HG03280 (cell line): ENCODE results near the gene PAGR1.
"Not testable (repeated sequence)": the region's sequence is repeated elsewhere in the genome, so short reads cannot be mapped to it uniquely, and the experiment has no call there.

Experiments used
- ATAC-seq: cut with Tn5 transposase; IDR thresholded peaks from one replicate; pipeline ENCODE4 v1.9.1; 2021; ENCODE audit warnings: mild to moderate bottlenecking, moderate library complexity; ENCODE audit not compliant: unreplicated experiment

PAGR1 gene

GRCh38 chr16:29815793-29816693 is at the start of gene PAGR1:
PAGR1 (plus strand) TSS chr16:29816152; CDS start chr16:29816526, 374 bp downstream.
- ATAC-seq: peak; percentile 60

GRCh38 chr16:29766571-29766970 is 49.4 kb upstream of the PAGR1 start:
- ATAC-seq: no peak

GRCh38 chr16:29767062-29767461 is 48.9 kb upstream of the PAGR1 start:
- no peak for ATAC-seq

DNA sequence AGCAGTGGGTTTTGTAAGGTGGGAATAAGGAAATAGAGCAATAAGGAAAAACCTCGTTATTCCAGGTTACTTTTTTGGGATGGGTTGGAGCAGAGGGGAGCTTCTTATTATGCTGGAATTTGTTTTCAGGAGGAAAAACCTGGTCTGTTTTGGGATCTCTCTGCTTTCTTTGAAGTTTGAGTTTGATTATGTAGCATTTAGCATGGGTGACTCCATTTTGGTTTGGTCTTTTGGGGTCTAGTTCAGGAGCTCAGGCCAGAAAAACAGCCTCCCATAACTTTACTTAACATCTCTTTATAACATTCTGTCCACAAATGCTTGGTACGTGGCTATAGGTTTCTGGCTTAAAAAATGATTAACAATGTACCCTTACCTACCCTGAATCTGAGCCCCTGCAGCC is 46.4 kb upstream of the PAGR1 start:
- ATAC-seq: no peak

- ATAC-seq: no peak
These were observed 45.6 kb upstream of the PAGR1 start for GRCh38 chr16:29770250-29770929.

GRCh38 chr16:29772330-29772729 is 43.6 kb upstream of the PAGR1 start:
- ATAC-seq: not testable (repeated sequence)

GRCh38 chr16:29774730-29775129 is 41.2 kb upstream of the PAGR1 start:
- ATAC-seq: no peak

- no peak for ATAC-seq
These were observed 40.1 kb upstream of the PAGR1 start for GRCh38 chr16:29775742-29776408.

DNA sequence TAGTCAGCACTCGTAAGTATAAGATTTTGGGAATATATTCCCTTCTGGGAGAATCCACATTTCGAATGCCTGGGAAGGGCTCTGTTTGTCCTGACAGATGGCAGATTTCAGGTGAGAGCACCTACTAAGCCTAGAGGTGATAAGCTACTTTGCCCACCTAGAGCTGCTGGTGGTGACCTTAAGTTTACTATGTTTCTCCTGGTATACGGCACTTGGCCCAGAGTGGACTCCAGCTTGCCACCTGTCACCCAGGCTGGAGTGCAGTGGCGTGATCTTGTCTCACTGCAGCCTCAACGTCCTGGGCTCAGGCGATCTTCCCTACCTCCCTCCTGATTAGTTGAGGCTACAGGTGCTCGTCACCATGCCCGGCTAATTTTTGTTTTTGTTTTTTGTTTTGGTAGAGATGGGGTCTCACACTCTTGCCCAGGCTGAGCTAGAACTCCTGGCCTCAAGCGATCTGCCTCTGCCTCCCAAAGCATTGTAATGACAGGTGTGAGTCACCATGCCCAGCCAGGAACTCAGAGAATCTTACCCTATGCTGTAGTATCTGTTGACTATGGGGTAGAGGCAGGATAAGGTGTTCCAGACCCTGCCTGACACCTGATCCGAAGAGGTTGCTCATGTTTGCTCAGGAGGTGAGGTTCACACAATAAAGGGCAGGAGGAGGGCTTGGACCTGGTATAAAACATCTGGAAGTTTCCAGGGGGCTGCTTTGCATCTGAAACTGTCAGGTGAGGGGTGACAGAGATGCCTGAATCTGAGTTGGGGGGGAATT is 38.2 kb upstream of the PAGR1 start, which contains the start of gene ZG16:
TSS of gene ZG16 (plus strand) at position 681 of the 775 bp plus-strand sequence. CDS start 1,011 bp downstream, outside the sequence.
- ATAC-seq: no peak

- no peak for ATAC-seq
These were observed 36.5 kb upstream of the PAGR1 start for GRCh38 chr16:29779474-29779873.

DNA sequence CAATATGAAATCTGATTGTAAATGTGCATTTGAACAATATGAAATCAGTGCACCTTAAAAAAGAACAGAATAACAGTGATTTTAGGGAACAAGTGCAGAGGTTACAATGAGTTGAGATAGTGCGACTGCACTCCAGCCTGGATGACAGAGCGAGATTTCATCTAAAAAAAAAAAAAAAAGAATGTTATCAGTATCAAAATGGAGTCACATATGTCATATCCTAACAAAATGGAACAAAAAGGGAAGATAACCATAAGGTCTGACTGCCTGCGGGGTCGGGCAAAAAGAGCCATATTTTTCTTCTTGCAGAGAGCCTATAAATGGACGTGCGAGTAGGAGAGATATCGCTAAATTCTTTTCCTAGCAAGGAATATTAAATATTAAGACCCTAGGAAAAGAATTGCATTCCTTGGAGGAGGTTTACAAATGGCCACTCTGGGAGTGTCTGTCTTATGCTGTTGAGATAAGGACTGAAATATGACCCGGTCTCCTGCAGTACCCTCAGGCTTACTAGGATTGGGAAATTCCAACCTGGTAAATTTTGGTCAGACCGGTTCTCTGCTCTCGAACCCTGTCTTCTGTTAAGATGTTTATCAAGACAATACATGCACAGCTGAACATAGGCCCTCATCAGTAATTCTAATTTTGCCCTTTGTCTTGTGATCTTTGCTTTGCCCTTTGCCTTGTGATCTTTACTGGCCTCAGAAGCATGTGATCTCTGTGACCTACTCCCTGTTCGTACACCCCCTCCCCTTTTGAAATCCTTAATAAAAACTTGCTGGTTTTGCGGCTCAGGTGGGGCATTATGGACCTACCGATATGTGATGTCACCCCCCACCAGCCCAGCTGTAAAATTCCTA is 32.6 kb upstream of the PAGR1 start:
- ATAC-seq: not testable (repeated sequence)

- ATAC-seq: no peak
These were observed 31.8 kb upstream of the PAGR1 start for GRCh38 chr16:29784157-29784556.

- no peak for ATAC-seq
These were observed 31.0 kb upstream of the PAGR1 start for GRCh38 chr16:29784901-29785500.

GRCh38 chr16:29787155-29787554 is 28.8 kb upstream of the PAGR1 start:
- not testable (repeated sequence) for ATAC-seq

DNA sequence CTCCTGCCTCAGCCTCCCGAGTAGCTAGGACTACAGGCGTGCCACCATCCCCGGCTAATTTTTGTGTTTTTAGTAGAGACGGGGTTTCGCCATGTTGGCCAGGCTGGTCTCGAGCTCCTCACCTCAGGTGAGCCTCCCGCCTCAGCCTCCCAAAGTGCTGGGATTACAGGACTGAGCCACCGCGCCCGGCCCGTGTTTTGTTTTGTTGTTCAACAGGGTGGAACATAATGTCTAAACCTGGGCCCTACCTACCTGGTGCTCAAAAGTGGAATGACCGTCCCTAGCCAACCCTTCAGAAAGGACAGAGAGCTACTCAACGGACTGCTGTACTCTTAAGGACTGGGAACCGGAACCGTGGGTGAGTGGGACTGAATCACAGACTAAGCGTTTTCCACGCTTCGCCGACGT is 26.2 kb upstream of the PAGR1 start:
- ATAC-seq: no peak

- ATAC-seq: peak; percentile 92
These were observed 25.6 kb upstream of the PAGR1 start, which contains the start of gene KIF22 for GRCh38 chr16:29790183-29790948. KIF22 (plus strand) TSS chr16:29790751; CDS start chr16:29790760, 9 bp downstream.

DNA sequence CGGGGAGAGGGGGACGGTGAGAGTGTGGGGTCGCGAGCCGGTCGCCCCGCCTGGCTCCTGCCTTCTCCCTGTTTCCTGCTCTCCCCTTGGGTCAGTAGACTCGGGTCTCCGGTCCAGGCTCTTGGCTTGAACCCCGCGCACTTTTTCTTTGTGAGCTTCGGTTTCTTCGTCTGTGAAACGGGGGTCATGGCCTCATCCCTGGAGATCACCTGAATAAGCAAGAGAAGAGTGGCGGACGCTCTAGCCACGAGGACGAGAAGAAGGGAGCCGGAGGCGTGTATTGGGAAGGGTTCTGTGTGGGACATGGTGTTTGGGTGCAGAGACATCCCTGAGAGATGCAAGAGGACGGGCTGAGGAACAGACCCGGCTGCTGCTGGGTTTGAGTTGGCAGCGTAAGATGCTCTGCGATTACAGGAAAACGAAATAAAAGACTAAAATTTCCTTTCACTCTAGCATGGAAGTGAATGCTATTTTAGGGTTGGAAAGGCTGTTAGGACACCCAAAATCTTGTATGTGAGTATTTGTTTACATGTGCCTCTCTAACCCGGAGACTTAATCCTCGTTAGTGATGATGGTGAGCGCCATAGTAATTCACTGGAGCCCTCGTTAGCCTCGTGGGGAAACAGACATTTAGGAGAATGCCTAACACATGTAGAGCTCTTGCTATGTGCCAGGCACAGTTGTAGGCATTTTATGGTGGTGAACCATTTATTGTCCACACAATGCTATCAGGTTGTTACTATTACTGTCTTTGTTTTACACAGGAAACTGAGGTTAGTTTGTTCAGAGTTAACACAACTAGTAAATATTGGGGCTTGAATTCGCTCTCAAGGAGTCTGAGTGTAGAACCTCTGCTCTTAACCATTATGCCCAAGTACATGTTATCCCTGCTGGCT is 24.8 kb upstream of the PAGR1 start:
- ATAC-seq: peak; percentile 1
